ENCODE measurements around the gene MYL5.

GRCh38 chr4:682490-683172, 8.3 kb downstream of the MYL5 start:
- no peak for TF ChIP-seq CTCF (IDR thresholded peaks at IDR 0.05; ENCODE audit: poor library complexity, severe bottlenecking)
- TF ChIP-seq EZH2 (IDR thresholded peaks at IDR 0.05; ENCODE audit: borderline replicate concordance, insufficient read depth, low read length, poor library complexity, severe bottlenecking): no peak
- TF ChIP-seq POLR2AphosphoS5 (IDR thresholded peaks at IDR 0.05): no peak
- no peak for TF ChIP-seq EP300 (conservative IDR thresholded peaks at IDR 0.05; ENCODE audit: poor library complexity, severe bottlenecking)
- no peak for TF ChIP-seq MXI1 (conservative IDR thresholded peaks at IDR 0.05; ENCODE audit: poor library complexity, severe bottlenecking)
- TF ChIP-seq RAD21 (conservative IDR thresholded peaks at IDR 0.05): no peak
- TF ChIP-seq REST (IDR thresholded peaks at IDR 0.05; ENCODE audit: borderline replicate concordance): no peak
- no peak for TF ChIP-seq TAF1 (IDR thresholded peaks at IDR 0.05; ENCODE audit: low read depth)
- no peak for TF ChIP-seq SMC3 (conservative IDR thresholded peaks at IDR 0.05; ENCODE audit: poor library complexity)

Data from neural cell (in vitro differentiated cells).